Left hindlimb (tissue), 1 donor: ENCODE measurements around the gene PLEKHA8.
A peak's percentile ranks its signal among the peaks of the same experiment; 100 is the strongest.

Source experiments
- DNase-seq: peaks from one replicate; pipeline ENCODE4 v3.0.0-alpha.2; 2018

The PLEKHA8 gene, protein sequence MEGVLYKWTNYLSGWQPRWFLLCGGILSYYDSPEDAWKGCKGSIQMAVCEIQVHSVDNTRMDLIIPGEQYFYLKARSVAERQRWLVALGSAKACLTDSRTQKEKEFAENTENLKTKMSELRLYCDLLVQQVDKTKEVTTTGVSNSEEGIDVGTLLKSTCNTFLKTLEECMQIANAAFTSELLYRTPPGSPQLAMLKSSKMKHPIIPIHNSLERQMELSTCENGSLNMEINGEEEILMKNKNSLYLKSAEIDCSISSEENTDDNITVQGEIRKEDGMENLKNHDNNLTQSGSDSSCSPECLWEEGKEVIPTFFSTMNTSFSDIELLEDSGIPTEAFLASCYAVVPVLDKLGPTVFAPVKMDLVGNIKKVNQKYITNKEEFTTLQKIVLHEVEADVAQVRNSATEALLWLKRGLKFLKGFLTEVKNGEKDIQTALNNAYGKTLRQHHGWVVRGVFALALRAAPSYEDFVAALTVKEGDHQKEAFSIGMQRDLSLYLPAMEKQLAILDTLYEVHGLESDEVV

DNA sequence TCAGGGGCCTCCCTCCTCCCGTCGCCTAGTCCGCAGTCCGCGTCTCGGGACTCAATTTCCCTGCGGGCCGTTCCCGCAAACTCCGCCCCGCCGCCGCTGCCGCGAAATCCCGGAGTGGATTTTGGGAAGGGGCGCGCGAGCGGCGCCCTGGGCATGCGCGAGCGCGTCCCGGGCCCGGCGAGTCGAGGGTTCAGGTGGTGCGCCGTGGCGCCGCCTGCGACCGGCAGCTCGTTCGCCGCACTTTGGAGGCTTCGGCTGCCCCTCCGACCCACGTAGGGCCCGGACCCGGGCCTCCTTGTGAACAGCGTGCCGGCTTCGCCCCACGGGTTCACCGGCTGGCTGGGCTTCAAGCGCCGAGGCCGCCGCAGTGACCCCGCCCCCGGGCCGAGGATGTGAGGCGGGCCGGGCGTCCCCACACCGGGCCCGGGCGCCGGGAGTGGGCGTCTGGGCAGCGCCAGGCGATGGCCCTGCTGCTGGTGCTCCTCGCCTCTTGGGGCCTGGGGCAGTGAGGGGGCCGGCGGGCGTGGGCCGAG lies at the start of gene PLEKHA8:
PLEKHA8 (plus strand) TSS at position 197 of the 533 bp plus-strand sequence. CDS start 351 bp downstream, outside the sequence.
- peak; percentile 92 for DNase-seq

DNA sequence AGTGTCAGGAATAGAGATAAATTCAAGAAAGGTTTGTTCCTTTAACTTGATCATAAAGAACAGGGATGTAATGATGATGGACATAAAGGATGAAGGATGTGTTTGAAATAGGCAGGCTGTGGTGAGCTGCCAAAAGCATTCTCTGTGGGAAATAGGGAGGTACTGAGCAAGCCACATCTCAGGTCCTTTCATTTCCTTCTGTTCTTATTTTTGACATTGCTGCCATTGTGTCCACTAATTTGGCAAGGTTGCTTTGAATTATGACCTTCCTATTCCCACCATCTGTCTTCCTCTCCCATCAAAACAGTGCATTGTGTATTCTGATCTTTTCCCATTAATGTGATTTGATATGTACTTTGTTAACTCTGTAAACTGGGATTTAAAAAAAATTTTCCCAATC lies 48.1 kb upstream of the PLEKHA8 start:
- no peak for DNase-seq

- DNase-seq: no peak
These were observed 41.1 kb upstream of the PLEKHA8 start for GRCh38 chr7:29987083-29987482.

DNA sequence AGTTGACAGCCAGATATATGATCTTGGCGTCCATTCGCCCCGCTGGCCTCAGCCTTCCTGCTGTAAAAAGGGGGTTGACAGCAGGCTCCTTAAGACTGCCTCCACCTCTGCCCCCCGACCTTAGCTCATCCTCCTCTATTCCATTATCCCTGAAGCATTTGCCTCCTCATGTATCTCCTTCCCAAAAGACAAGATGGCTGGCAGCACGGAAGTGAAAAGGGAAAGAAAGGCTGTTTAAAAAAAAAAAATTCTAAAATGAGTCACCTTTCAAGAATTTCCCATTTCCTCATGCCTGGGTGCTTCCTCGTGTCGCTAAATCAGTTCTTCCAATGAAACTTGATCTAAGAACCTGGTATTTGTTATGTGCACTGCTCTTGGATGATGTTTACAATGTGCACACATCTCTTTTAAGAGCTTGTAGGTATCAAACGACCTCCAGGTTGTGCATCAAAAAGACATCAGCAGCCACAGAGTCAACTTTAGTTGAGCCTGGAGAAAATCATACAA lies 40.3 kb upstream of the PLEKHA8 start:
- DNase-seq: no peak

DNA sequence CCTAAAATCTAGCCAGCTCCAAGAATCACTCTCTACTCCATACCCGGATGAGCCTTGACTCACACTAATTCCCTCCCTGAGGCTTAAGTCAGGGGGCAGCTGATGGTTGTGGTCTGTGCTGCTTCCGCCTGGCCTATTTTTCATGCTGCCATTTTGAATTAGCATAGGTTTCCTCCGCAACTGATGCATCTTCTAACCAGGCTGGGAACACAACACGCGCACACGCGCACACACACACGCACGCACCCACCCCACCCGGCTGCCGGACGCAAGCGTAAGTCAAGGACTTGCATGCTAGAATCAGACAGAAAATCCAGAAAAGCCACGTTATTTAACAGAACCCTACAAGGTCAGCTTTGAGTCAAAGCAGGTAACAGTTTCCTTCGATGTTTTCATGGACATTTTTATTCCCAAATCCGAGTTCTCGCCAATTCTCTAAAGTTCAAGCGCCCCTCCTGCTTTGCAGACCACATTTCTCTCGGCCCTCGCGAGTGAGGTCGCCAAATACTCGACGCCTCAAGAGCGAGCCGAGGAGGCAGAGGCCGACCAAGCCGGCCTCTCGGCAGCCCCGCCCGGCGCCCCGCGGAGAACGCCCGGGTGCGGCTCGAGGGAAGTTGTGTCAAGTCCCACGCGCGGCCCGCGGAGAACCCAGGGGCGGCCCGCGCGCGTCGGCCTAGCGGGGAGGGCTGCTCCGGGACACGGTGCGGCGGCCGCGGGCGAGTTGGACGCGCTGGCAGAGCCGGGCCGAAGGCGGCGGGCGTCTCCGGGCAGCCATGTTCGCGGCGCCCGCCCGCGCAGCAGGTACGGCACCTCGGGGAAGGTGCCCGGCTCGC lies 39.6 kb upstream of the PLEKHA8 start:
- peak; percentile 63 for DNase-seq

- peak; percentile 76 for DNase-seq
These were observed 38.8 kb upstream of the PLEKHA8 start, which contains the start of gene SCRN1 for GRCh38 chr7:29989257-29989995. Gene SCRN1, minus strand, starts transcription at chr7:29989801. Its CDS starts 20,734 bp downstream, at chr7:29969067.

GRCh38 chr7:29990931-29991330 lies 37.3 kb upstream of the PLEKHA8 start:
- DNase-seq: no peak

DNA sequence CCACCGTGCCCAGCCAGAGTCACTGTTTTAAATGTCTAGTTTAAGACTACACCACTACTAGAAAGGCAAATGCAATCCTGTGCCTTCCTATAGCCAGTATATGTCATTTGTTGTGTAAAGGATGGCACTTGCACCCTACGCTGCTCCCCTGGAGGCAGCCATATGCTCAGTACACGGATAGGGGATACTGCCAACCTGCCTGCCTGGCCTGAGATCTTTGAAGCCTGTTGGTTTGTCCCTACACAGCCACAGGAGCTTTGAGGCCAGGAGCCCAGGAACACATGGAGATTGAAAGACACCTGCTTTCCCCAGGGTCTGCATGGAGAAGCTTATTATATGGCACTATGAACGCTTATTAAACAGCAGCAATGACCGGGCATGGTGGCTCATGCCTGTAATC lies 36.3 kb upstream of the PLEKHA8 start:
- no peak for DNase-seq

DNA sequence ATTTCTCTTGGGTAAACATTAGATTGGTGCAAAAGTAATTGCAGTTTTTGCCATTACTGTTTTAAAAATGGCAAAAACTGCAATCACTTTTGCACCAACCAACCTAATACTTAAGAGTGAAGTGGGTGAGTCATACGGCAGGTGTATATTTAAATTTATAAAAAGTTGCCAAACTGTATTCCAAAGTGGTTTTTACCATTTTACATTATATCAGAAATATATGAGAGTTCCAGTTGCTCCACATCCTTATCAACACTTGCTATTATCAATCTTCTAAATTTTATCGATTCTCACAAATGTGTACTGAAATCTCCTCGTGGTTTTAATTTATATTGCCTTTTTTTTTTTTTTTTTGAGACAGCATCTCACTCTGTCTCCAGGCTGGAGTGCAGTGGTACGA lies 35.1 kb upstream of the PLEKHA8 start:
- DNase-seq: no peak

GRCh38 chr7:29995652-29996051 lies 32.6 kb upstream of the PLEKHA8 start:
- DNase-seq: no peak

- DNase-seq: no peak
These were observed 31.9 kb upstream of the PLEKHA8 start for GRCh38 chr7:29996321-29996720.

DNA sequence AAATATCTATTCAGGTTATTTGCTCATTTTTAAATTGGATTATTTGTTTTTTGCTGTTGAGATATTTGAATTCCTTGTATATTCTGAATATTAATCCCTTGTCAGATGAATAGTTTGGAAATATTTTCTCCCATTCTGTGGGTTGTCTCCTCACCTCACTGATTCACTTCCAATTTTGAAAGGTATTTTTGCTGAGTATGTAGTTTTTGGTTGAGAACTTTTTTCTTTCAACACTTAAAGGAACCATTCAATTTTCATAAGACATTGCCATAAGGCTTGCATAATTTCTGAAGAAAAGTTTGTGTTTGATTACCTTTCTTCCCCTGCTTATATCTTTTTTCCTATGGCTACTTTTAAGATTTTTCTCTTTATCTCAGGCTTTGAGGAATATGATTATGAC lies 29.7 kb upstream of the PLEKHA8 start:
- no peak for DNase-seq

DNA sequence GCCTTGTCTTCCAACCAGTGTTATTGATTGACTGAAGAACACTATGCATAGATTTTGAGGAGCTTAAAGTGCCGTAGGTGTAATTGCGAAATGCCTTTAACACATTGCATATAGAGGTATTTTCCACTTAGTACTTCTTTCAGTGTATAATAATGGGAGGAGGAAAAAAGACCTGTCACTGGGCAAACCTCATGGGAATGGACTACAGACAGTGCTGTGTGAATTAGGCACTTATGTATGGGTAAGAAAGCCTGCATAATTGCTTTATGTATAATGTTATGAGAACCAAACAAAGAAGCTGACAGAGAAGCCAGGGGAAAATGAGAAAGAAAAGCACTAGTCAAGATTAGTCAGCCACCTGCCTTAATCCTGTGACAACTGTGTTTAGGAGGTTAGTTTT lies 26.2 kb upstream of the PLEKHA8 start:
- DNase-seq: no peak

- no peak for DNase-seq
These were observed 25.1 kb upstream of the PLEKHA8 start for GRCh38 chr7:30003098-30003497.

DNA sequence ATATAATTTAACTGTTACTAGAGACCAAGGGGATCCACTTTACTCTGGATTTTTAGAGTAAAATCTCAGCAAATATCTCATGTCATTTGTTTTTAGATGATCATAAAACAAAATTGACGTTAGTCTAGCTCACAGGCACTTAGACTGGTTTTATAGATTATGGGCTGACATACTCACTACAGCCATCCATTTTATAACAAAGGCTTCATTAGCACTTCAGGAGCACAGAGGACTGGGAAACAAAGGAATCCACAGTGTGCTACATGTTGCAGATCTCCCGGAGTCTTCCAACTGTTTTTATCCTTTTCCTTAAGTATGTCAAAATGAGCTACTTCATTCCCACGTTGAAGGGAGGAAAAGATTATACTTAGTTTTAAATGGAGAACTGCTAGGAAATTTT lies 22.7 kb upstream of the PLEKHA8 start:
- DNase-seq: no peak

DNA sequence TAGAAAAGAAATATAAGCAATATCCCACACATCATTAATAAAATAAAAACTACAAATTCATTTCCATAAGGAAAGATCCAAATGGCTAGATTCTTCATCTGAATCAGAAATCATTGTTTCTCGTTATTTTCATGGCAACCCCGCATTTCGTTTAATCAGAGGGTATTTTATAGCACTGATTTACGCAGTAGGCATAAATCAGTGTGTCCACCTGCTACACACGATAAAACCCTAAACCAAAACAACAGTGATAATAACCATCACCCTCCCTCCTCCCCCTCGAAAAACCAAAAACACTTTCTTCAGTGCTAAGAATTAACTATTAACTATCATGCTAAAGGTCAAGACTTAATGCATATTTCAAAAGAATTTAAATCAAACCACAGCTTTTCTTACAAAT lies 18.2 kb upstream of the PLEKHA8 start:
- DNase-seq: no peak

DNA sequence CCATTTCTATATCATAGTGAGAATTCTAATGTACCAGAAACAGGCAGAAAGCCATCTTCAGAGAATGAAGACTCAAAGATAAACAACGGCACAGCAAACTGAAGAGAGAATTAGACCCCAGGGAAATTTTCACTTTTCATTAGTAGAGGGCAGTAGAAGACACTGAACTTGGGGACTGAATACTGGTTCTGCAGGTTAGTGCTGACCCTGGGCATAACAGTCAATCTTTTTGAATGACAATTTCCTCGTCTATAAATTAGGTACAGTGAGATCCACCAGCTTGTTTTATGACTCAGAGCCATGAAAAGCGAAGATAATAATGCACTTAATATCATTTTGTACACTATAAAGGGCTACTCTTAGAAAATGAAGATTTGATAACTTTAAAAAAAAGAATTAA lies 15.5 kb upstream of the PLEKHA8 start:
- no peak for DNase-seq

DNA sequence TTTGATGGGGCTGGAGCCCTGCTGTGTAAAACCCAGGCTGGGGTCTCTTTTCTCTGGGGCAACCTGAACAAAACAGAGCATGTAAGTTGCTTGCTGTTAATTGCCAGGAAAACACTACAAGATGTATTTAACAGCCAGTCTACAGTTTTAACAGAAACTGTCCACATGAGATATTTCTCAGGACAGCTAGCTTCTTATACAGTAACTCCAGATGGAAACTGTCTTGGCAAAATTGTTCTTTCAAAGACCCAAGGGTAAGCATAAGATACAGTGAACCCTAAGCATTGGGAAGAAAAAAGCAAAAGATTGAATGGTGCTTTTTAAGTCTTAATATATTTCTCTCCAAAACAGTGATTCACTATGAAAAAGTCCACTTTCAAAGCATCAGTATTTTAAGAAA lies 9.8 kb upstream of the PLEKHA8 start:
- no peak for DNase-seq

DNA sequence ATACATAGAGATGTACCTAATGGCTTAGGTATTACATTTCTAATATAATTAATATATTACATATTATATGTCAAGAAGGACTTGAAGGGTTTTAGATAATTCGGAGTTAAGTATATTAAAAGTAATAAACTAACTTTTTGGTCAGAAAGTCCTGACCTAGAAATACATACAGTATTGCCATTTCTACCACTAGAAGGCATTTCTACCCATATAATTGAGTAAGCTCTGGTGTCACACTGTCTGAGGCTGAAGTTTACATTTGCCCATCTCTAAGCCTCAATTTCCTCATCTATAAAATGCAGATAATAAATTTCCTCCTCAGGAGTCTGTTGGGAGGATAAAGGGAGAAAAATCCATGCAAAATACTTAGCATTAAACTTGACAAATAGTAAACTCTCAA lies 8.8 kb upstream of the PLEKHA8 start:
- no peak for DNase-seq

DNA sequence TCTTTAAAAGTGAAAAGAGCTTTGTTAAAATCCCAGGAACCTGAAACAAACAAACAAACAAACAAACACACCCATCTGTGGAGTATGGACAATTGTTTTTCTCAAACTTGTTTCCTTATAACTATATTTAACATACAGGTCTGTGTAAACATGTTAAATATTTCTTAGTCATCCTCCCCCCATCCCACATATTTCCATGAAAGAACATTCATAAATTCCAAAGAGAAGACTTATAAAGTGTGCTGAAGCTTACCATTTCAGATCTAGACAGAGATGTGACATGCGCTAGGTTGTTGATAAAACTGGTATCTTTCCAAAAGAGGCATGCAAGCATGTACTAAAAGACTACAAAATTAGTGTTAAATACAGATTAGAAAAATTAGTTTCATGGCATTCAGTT lies 8.3 kb upstream of the PLEKHA8 start:
- DNase-seq: no peak

- DNase-seq: no peak
These were observed 7.7 kb upstream of the PLEKHA8 start for GRCh38 chr7:30020535-30020934.

DNA sequence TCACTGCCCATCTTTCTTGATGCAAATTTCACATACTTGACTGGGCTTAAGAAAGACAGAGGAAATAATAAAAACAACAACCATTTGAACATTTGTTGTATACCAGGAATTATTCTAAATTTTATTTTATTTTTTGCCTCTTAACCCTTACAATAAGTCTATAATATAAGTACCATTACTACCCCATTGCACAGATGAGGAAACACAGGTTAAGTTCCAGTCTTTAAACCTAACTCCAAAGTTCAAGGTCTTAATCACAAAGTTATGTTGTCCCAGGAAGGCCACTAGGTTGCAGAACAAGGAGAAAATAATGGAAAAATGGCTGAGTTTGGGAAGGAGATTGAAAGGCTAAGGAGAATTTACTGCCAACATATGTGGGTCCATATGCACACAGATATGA lies 5.2 kb upstream of the PLEKHA8 start:
- DNase-seq: no peak

GRCh38 chr7:30023524-30023923 lies 4.7 kb upstream of the PLEKHA8 start:
- DNase-seq: no peak
